HL-60 (cell line): ENCODE results near the gene TRIOBP.

Experiments used
- GABPA ChIP-seq: IDR thresholded peaks from 2 replicates; pipeline ENCODE4 v1.6.1; 2012; ENCODE audit warnings: low read depth
- POLR2AphosphoS5 ChIP-seq: IDR thresholded peaks from 2 replicates; pipeline ENCODE4 v1.6.1; 2012; ENCODE audit warnings: low read depth
- TF ChIP-seq, protein P1 (sequence below): IDR thresholded peaks from one replicate; pipeline ENCODE4 v1.5.1; 2011; ENCODE audit warnings: low read length, control low read depth, inconsistent platforms; ENCODE audit not compliant: insufficient read depth
- TF ChIP-seq, protein P2 (sequence below): IDR thresholded peaks from 2 replicates; pipeline ENCODE4 v1.6.1; 2012; ENCODE audit warnings: low read depth; ENCODE audit not compliant: insufficient replicate concordance

DNA sequence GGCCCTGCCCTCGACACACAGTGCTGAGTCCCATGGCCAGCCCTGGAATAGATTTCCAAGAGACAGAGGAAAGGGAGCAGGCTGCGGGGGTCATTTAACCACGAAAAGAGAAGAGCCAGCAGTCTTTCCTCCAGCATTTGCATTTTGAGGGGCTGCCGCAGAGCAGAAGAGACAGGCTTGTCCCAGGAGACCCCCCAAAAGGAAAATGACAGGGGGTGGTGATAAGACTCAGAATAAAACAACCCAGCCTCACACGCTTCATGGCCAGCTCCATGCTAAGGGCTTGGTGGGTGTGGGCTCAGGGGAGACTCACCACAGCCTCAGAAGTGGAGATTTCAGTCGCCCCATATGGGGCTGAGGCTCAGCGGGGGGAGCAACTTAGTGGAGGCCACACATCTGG, 16.9 kb downstream of the TRIOBP start:
- TF ChIP-seq, protein P1, sequence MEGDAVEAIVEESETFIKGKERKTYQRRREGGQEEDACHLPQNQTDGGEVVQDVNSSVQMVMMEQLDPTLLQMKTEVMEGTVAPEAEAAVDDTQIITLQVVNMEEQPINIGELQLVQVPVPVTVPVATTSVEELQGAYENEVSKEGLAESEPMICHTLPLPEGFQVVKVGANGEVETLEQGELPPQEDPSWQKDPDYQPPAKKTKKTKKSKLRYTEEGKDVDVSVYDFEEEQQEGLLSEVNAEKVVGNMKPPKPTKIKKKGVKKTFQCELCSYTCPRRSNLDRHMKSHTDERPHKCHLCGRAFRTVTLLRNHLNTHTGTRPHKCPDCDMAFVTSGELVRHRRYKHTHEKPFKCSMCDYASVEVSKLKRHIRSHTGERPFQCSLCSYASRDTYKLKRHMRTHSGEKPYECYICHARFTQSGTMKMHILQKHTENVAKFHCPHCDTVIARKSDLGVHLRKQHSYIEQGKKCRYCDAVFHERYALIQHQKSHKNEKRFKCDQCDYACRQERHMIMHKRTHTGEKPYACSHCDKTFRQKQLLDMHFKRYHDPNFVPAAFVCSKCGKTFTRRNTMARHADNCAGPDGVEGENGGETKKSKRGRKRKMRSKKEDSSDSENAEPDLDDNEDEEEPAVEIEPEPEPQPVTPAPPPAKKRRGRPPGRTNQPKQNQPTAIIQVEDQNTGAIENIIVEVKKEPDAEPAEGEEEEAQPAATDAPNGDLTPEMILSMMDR = no peak
- TF ChIP-seq POLR2AphosphoS5 (no peak), GABPA (no peak)
- TF ChIP-seq, protein P2, sequence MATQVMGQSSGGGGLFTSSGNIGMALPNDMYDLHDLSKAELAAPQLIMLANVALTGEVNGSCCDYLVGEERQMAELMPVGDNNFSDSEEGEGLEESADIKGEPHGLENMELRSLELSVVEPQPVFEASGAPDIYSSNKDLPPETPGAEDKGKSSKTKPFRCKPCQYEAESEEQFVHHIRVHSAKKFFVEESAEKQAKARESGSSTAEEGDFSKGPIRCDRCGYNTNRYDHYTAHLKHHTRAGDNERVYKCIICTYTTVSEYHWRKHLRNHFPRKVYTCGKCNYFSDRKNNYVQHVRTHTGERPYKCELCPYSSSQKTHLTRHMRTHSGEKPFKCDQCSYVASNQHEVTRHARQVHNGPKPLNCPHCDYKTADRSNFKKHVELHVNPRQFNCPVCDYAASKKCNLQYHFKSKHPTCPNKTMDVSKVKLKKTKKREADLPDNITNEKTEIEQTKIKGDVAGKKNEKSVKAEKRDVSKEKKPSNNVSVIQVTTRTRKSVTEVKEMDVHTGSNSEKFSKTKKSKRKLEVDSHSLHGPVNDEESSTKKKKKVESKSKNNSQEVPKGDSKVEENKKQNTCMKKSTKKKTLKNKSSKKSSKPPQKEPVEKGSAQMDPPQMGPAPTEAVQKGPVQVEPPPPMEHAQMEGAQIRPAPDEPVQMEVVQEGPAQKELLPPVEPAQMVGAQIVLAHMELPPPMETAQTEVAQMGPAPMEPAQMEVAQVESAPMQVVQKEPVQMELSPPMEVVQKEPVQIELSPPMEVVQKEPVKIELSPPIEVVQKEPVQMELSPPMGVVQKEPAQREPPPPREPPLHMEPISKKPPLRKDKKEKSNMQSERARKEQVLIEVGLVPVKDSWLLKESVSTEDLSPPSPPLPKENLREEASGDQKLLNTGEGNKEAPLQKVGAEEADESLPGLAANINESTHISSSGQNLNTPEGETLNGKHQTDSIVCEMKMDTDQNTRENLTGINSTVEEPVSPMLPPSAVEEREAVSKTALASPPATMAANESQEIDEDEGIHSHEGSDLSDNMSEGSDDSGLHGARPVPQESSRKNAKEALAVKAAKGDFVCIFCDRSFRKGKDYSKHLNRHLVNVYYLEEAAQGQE = no peak
